Adrenal gland (tissue), 12 donors: ENCODE data around the gene MYO10. TPM values are rescaled to one million over a fixed set of nuclear protein-coding genes. Genes with fewer than 3 reads are reported as not detected.

ENCODE experiments used
- DNase-seq, 7 donors: peaks; one replicate each; pipeline ENCODE4 v3.0.0-alpha.2; 2019 to 2020
- H3K27ac ChIP-seq, 5 donors: fragments of 200-600 bp; sonication (generic) in 4 of 5; 1 replicate in 3 of 5; 2 replicates in 2 of 5; pipeline versions ENCODE4 v1.5.1 to v1.8.0; 2016 to 2020; ENCODE audit warnings: mild to moderate bottlenecking in 1 of 5
- H3K27me3 ChIP-seq: fragments of 200-600 bp; 2 replicates; pipeline ENCODE4 v1.8.0; 2021
- H3K36me3 ChIP-seq, 2 donors: fragments of 200-600 bp; replicated peaks in 1 of 2; 1 replicate in 1 of 2; 2 replicates in 1 of 2; pipeline versions ENCODE4 v1.5.1 to v1.8.0; 2018 to 2022
- H3K4me1 ChIP-seq, 2 donors: fragments of 200-600 bp; replicated peaks in 1 of 2; 1 replicate in 1 of 2; 2 replicates in 1 of 2; pipeline versions ENCODE4 v1.5.1 to v1.8.0; 2018 to 2021
- H3K4me3 ChIP-seq, 4 donors: fragments of 200-600 bp; sonication (generic) in 3 of 4; one replicate each; pipeline ENCODE4 v1.5.1; 2016 to 2018
- H3K9me3 ChIP-seq, 3 donors: fragments of 200-600 bp; sonication (generic) in 1 of 3; replicated peaks in 1 of 3; 1 replicate in 2 of 3; 2 replicates in 1 of 3; pipeline versions ENCODE4 v1.5.1 to v1.8.0; 2016 to 2021
- POLR2A ChIP-seq, 2 donors: fragments of 450-650 bp; IDR thresholded peaks; one replicate each; pipeline ENCODE4 v1.6.1; 2017; ENCODE audit warnings: antibody characterized with exemption in 2 of 2, mild to moderate bottlenecking in 2 of 2, moderate library complexity in 1 of 2
- WGBS, 4 donors: extraction: QIAGEN DNeasy Blood & Tissue Kit in 2 of 4; methylation state at CpG; one replicate each; pipeline versions ENCODE4 v1.1.5 to v1.1.7; 2013 to 2017; 5-methylcytosine and 5-hydroxymethylcytosine counted together
- intact Hi-C, 2 donors: fragments of 100-400 bp; cut with DNase I; formaldehyde crosslinking; loops; one replicate each; pipeline versions ENCODE4 v1.14.1 to v1.15.0; 2022 to 2023
- polyA plus RNA-seq, 3 donors: library from polyadenylated mRNA; stranded (reverse); fragments of 200-250 nt in 2 of 3; fragments of 350-450 nt in 1 of 3; fragmentation: Illumina TruSeq in 1 of 3; extraction: RNeasy Lipid Tissue Mini Kit (QIAGEN cat#74804) in 1 of 3; gene quantifications; one replicate each; pipeline ENCODE4 v1.2.3, GENCODE V29; 2013 to 2014
- total RNA-seq, 9 donors: library from RNA; depleted of rRNA in 4 of 9; stranded (reverse); fragments of >200 nt in 4 of 9; fragments of 120-200 nt in 1 of 9; fragmentation: NEBNext Ultra II Directional in 1 of 9; extraction: Animal tissue kit (Norgen Biotek cat#: 25700) in 1 of 9; gene quantifications; one replicate each; pipeline versions ENCODE4 v1.1.0 to v1.2.4, GENCODE V29; 2013 to 2023
- TF ChIP-seq, protein P1 (sequence below), 6 experiments: fragments of 450-650 bp in 4 of 6; fragments of 200-600 bp in 2 of 6; sonication (generic) in 1 of 6; IDR thresholded peaks; 1 replicate in 5 of 6; 2 replicates in 1 of 6; pipeline versions ENCODE4 v1.5.1 to v1.8.0; 2016 to 2021; ENCODE audit warnings: antibody characterized with exemption in 6 of 6, mild to moderate bottlenecking in 2 of 6, moderate library complexity in 1 of 6
- donor health status: healthy with polysubstance abuse.
- donor health status: Bipolar disorder and iron deficiency.
- donor health status: DM: yes; HTN: yes; CAD: no.
- donor health status: DM: no; HTN: no; CAD: no.
- donor health status: DM: no; HTN: no; CAD: no.
- donor health status: DM: yes; HTN: yes; CAD: no.

The MYO10 gene
- total and polyA plus RNA-seq, 12 donors, result 2.2 to 38.9 (median 10.5) TPM

DNA sequence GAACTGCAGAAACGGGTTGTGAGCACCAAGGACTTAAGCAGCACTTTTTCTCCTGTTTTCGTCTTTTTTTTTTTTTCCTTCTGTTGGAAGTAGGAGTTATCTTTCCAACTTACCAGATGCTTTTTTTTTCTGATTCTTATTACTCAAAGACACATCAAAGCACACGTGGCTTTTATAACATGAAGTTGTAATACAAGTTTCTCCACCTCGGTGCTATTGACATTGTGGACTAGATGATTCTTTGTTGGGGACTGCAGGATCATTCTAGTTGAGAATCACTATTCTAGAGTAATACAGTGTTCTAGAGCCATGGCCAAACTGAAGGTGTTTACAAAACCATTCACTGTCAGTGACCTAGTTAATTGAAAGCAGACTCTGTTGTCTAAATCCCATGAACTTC lies 51.5 kb downstream of the MYO10 start:
- H3K4me1 ChIP-seq, result no peaks in the 10 kb centered on the region
- no peak overlapping the region for H3K27ac ChIP-seq
- TF ChIP-seq, protein P1, sequence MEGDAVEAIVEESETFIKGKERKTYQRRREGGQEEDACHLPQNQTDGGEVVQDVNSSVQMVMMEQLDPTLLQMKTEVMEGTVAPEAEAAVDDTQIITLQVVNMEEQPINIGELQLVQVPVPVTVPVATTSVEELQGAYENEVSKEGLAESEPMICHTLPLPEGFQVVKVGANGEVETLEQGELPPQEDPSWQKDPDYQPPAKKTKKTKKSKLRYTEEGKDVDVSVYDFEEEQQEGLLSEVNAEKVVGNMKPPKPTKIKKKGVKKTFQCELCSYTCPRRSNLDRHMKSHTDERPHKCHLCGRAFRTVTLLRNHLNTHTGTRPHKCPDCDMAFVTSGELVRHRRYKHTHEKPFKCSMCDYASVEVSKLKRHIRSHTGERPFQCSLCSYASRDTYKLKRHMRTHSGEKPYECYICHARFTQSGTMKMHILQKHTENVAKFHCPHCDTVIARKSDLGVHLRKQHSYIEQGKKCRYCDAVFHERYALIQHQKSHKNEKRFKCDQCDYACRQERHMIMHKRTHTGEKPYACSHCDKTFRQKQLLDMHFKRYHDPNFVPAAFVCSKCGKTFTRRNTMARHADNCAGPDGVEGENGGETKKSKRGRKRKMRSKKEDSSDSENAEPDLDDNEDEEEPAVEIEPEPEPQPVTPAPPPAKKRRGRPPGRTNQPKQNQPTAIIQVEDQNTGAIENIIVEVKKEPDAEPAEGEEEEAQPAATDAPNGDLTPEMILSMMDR (IDR thresholded peaks at IDR 0.05), result no peak
- TF ChIP-seq POLR2A (IDR thresholded peaks at IDR 0.05), result no peak
- no peaks in the 10 kb centered on the region for H3K36me3 ChIP-seq
- H3K27me3 ChIP-seq, result no peaks in the 10 kb centered on the region
- 59 to 84% (median 68%) methylated on average over 4 of the region's 4 CpGs for WGBS, 4 donors
- DNase-seq, result no peak
- H3K9me3 ChIP-seq, result no peaks in the 10 kb centered on the region
- intact Hi-C loops, result no loop called here
- H3K4me3 ChIP-seq, result no peak overlapping the region

DNA sequence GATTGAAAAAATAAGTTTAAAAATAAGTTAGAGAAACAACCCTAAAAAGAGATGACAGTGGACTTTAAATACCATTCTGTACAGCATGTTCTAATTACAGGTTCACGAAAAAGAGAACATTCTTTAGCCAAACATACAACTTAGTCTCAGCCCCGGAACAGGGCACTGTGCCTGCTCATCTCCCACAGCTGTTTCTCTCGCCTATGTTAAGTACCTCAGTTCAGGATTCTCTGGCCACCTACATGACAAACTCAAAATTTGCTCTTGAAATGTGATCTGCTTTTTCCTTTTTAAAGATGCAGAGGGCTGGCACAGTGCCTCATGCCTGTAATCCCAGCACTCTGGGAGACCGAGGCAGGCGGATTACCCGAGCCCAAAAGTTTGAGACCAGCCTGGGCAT lies 52.3 kb downstream of the MYO10 start:
- no peaks in the 10 kb centered on the region for H3K36me3 ChIP-seq
- DNase-seq, result no peak
- H3K27ac ChIP-seq, result no peak overlapping the region
- no peak overlapping the region for H3K4me3 ChIP-seq
- H3K27me3 ChIP-seq, result no peaks in the 10 kb centered on the region
- no peak for TF ChIP-seq POLR2A (IDR thresholded peaks at IDR 0.05)
- TF ChIP-seq, protein P1 (IDR thresholded peaks at IDR 0.05), result no peak
- intact Hi-C loops, result no loop called here
- no peaks in the 10 kb centered on the region for H3K9me3 ChIP-seq
- 66 to 83% (median 77%) methylated on average over 6 of the region's 6 CpGs for WGBS, 4 donors
- H3K4me1 ChIP-seq, result no peaks in the 10 kb centered on the region

DNA sequence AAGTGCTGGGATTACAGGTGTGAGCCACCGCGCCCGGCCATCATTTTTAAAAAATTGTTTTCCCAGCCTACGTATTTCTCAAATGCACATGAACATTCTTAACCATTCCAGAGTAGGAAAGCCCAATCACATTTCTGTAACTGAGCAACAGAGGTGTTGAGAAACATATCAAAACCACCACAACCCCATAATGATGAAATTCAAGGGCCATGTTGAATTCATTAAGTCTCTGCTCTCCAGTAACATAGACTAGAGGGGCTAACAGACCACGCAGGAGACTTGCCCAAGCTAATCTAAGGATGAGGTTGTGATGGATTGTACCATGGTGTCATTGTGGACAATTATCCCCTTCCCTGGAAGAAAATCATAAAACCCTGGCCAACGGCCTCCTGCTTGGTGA lies 52.9 kb downstream of the MYO10 start:
- H3K4me1 ChIP-seq, result no peaks in the 10 kb centered on the region
- no peaks in the 10 kb centered on the region for H3K27me3 ChIP-seq
- TF ChIP-seq, protein P1 (IDR thresholded peaks at IDR 0.05), result no peak
- no peak for TF ChIP-seq POLR2A (IDR thresholded peaks at IDR 0.05)
- DNase-seq, result no peak
- H3K4me3 ChIP-seq, result no peak overlapping the region
- no peaks in the 10 kb centered on the region for H3K9me3 ChIP-seq
- WGBS, 4 donors, result 87 to 90% (median 89%) methylated on average over 6 of the region's 6 CpGs
- H3K27ac ChIP-seq, result peak overlapping the region in 1 of 5 donors; percentile 49
- no peaks in the 10 kb centered on the region for H3K36me3 ChIP-seq
- intact Hi-C loops, result no loop called here

DNA sequence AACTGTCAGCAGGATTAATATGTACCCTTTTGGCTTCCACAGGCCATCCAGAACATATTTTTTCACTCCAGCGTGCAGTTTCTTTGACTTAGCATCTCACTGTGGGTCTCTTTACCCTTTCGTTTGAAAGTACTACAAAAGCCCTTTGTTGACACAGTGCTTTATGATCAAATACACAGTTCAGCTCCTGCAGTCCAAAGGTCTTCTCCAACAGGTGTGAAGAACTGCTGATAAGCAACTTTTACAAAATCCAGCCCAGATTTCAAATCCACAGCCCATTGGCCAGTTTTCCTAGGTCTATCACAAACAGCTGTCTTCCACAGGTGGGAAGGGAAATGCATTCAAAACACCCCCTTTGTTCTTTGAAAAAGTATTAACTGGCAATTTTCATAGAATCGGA lies 54.8 kb downstream of the MYO10 start:
- H3K9me3 ChIP-seq, result no peaks in the 10 kb centered on the region
- no peaks in the 10 kb centered on the region for H3K4me1 ChIP-seq
- no peaks in the 10 kb centered on the region for H3K36me3 ChIP-seq
- intact Hi-C loops, result no loop called here
- WGBS, 4 donors, result 69 to 77% (median 74%) methylated on average over 3 of the region's 3 CpGs
- H3K27ac ChIP-seq, result no peak overlapping the region
- H3K4me3 ChIP-seq, result no peak overlapping the region
- H3K27me3 ChIP-seq, result no peaks in the 10 kb centered on the region
- TF ChIP-seq POLR2A (IDR thresholded peaks at IDR 0.05), result no peak
- TF ChIP-seq, protein P1 (IDR thresholded peaks at IDR 0.05), result no peak
- no peak for DNase-seq
